H1 (cell line): ENCODE results near the gene SLC8B1. TPM values are rescaled to one million over a fixed set of nuclear protein-coding genes. Genes with fewer than 3 reads are reported as not detected.

Experiments
- CTCF ChIA-PET: fragments of 300-600 bp; sonication (Branson Sonifier 250); formaldehyde crosslinking; loops from one replicate; lab custom pipeline; 2021; ENCODE audit not compliant: partially characterized antibody; lab: Charles Lee
- POLR2A ChIA-PET: fragments of 300-600 bp; sonication (Branson Sonifier 250); formaldehyde crosslinking; loops from one replicate; lab custom pipeline; 2021; ENCODE audit warnings: inconsistent platforms; ENCODE audit not compliant: partially characterized antibody; lab: Charles Lee
- DNase-seq, 2 experiments: peaks; one replicate each; pipeline versions ENCODE4 v3.0.0 to v3.0.0-alpha.2; 2010 to 2022; ENCODE audit warnings: low spot score in 2 of 2, low read depth in 1 of 2, mixed read lengths in 1 of 2
- FAIRE-seq: peaks from 2 replicates; lab custom pipeline; 2011; peaks lifted over from hg19 to GRCh38; lab: Jason Lieb, UNC
- H2AFZ ChIP-seq: 2 replicates; pipeline ENCODE4 v1.8.1; 2012; ENCODE audit warnings: low read length, inconsistent platforms
- H2AK5ac ChIP-seq: 2 replicates; pipeline ENCODE4 v1.6.1; 2013; ENCODE audit warnings: low read depth, low read length
- H2BK120ac ChIP-seq: replicated peaks from 2 replicates; pipeline ENCODE3; 2013; ENCODE audit warnings: low read depth, low read length, inconsistent platforms
- H2BK12ac ChIP-seq: 2 replicates; pipeline ENCODE4 v1.6.1; 2013; ENCODE audit warnings: low read depth, low read length
- H2BK15ac ChIP-seq: 2 replicates; pipeline ENCODE4 v1.6.1; 2013; ENCODE audit warnings: low read length
- H2BK20ac ChIP-seq: 2 replicates; pipeline ENCODE4 v1.6.1; 2013; ENCODE audit warnings: low read length
- H2BK5ac ChIP-seq: 2 replicates; pipeline ENCODE4 v1.6.1; 2013; ENCODE audit warnings: low read depth, low read length
- H3K14ac ChIP-seq: 2 replicates; pipeline ENCODE4 v1.6.1; 2013; ENCODE audit warnings: inconsistent platforms; ENCODE audit not compliant: insufficient read length
- H3K18ac ChIP-seq: 2 replicates; pipeline ENCODE4 v1.6.1; 2013; ENCODE audit warnings: low read length; ENCODE audit errors: extremely low read depth
- H3K23ac ChIP-seq: 2 replicates; pipeline ENCODE4 v1.6.1; 2013; ENCODE audit warnings: inconsistent platforms; ENCODE audit not compliant: insufficient read length
- H3K23me2 ChIP-seq: 2 replicates; pipeline ENCODE4 v1.6.1; 2013; ENCODE audit warnings: low read depth, low read length
- H3K27ac ChIP-seq: 2 replicates; pipeline ENCODE4 v1.6.1; 2011; ENCODE audit warnings: low read depth, low read length, inconsistent platforms
- H3K27me3 ChIP-seq, 4 experiments: replicated peaks in 1 of 4; 1 replicate in 1 of 4; 2 replicates in 3 of 4; pipeline versions ENCODE4 v1.6.1 to v1.8.1; 2011 to 2013; ENCODE audit warnings: low read length in 3 of 4, mild to moderate bottlenecking in 3 of 4, inconsistent platforms in 2 of 4, mixed read lengths in 2 of 4, moderate library complexity in 1 of 4; ENCODE audit not compliant: control insufficient read depth in 3 of 4, insufficient read depth in 3 of 4; ENCODE audit errors: extremely low read depth in 1 of 4
- H3K36me3 ChIP-seq, 4 experiments: 2 replicates each; pipeline versions ENCODE4 v1.6.1 to v1.8.1; 2011 to 2013; ENCODE audit warnings: mild to moderate bottlenecking in 4 of 4, low read length in 3 of 4, moderate library complexity in 2 of 4, control low read depth in 1 of 4, inconsistent platforms in 1 of 4; ENCODE audit not compliant: insufficient read depth in 4 of 4, control insufficient read depth in 2 of 4
- H3K4ac ChIP-seq: replicated peaks from 2 replicates; pipeline ENCODE3; 2013; ENCODE audit warnings: low read length, low read depth, mixed read lengths, inconsistent platforms; ENCODE audit not compliant: insufficient read length
- H3K4me1 ChIP-seq, 4 experiments: replicated peaks in 1 of 4; 1 replicate in 1 of 4; 2 replicates in 3 of 4; pipeline versions ENCODE4 v1.6.1 to v1.8.1; 2011 to 2013; ENCODE audit warnings: low read length in 3 of 4, inconsistent platforms in 2 of 4, mixed read lengths in 1 of 4; ENCODE audit not compliant: insufficient read depth in 4 of 4, control insufficient read depth in 3 of 4
- H3K4me2 ChIP-seq, 2 experiments: 2 replicates each; pipeline versions ENCODE4 v1.6.1 to v1.8.1; 2011 to 2013; ENCODE audit warnings: low read depth in 2 of 2, low read length in 2 of 2, control low read depth in 1 of 2, inconsistent platforms in 1 of 2, mild to moderate bottlenecking in 1 of 2; ENCODE audit not compliant: insufficient read depth in 1 of 2
- H3K4me3 ChIP-seq, 4 experiments: fragments of 200-600, 300-600 bp in 1 of 4; sonication (generic), shearing (Covaris generic), sonication (Bioruptor Twin) in 1 of 4; 2 replicates each; pipeline versions ENCODE4 v1.5.1 to v1.8.1; 2011 to 2016; ENCODE audit warnings: low read length in 4 of 4, low read depth in 3 of 4, control low read depth in 2 of 4, inconsistent platforms in 2 of 4, mild to moderate bottlenecking in 2 of 4, mixed read lengths in 1 of 4, moderate library complexity in 1 of 4; ENCODE audit not compliant: insufficient read depth in 2 of 4; ENCODE audit errors: extremely low read depth in 1 of 4
- H3K56ac ChIP-seq: replicated peaks from 2 replicates; pipeline ENCODE3; 2013; ENCODE audit warnings: low read depth, mild to moderate bottlenecking, mixed read lengths, low read length, inconsistent platforms; ENCODE audit not compliant: insufficient read length
- H3K79me1 ChIP-seq: 2 replicates; pipeline ENCODE4 v1.6.1; 2013; ENCODE audit warnings: low read depth, low read length, control low read depth
- H3K79me2 ChIP-seq, 2 experiments: 2 replicates each; pipeline versions ENCODE4 v1.6.1 to v1.8.1; 2012 to 2013; ENCODE audit warnings: low read length in 2 of 2, mild to moderate bottlenecking in 2 of 2, inconsistent platforms in 1 of 2; ENCODE audit not compliant: insufficient read depth in 2 of 2, control insufficient read depth in 1 of 2
- H3K9ac ChIP-seq, 4 experiments: replicated peaks in 1 of 4; 1 replicate in 1 of 4; 2 replicates in 3 of 4; pipeline versions ENCODE4 v1.6.1 to v1.8.1; 2011 to 2013; ENCODE audit warnings: low read depth in 3 of 4, low read length in 3 of 4, control low read depth in 2 of 4, mild to moderate bottlenecking in 2 of 4, moderate library complexity in 2 of 4, inconsistent platforms in 1 of 4; ENCODE audit errors: extremely low read depth in 1 of 4
- H3K9me3 ChIP-seq, 2 experiments: 2 replicates each; pipeline versions ENCODE4 v1.6.1 to v1.8.1; 2012 to 2013; ENCODE audit warnings: mild to moderate bottlenecking in 2 of 2, moderate library complexity in 2 of 2, control low read depth in 1 of 2, inconsistent platforms in 1 of 2, low read depth in 1 of 2, low read length in 1 of 2, mixed read lengths in 1 of 2; ENCODE audit not compliant: insufficient read depth in 2 of 2
- H4K20me1 ChIP-seq, 2 experiments: replicated peaks in 1 of 2; 2 replicates each; pipeline versions ENCODE3 to v1.8.1; 2011 to 2013; ENCODE audit warnings: inconsistent platforms in 2 of 2, low read length in 2 of 2, mild to moderate bottlenecking in 1 of 2; ENCODE audit not compliant: insufficient read depth in 2 of 2, control insufficient read depth in 1 of 2
- H4K5ac ChIP-seq: 2 replicates; pipeline ENCODE4 v1.6.1; 2013; ENCODE audit warnings: low read length, low read depth, mixed read lengths, inconsistent platforms; ENCODE audit not compliant: insufficient read length
- H4K8ac ChIP-seq: 2 replicates; pipeline ENCODE4 v1.8.0; 2013; ENCODE audit warnings: mild to moderate bottlenecking, moderate library complexity, low read length, inconsistent platforms; ENCODE audit not compliant: insufficient read depth; ENCODE audit errors: extremely low read depth
- H4K91ac ChIP-seq: replicated peaks from 2 replicates; pipeline ENCODE3; 2013; ENCODE audit warnings: low read length, mixed read lengths, inconsistent platforms; ENCODE audit not compliant: insufficient read length
- FOSL1 ChIP-seq: IDR thresholded peaks from 2 replicates; pipeline ENCODE4 v1.6.1; 2011; ENCODE audit warnings: mild to moderate bottlenecking, low read depth, low read length, moderate library complexity; ENCODE audit not compliant: insufficient read depth
- JUND ChIP-seq: IDR thresholded peaks from 2 replicates; pipeline ENCODE4 v1.6.1; 2011; ENCODE audit warnings: mild to moderate bottlenecking, improper control_type of control experiment, low read length
- WGBS, 2 experiments: shearing (Covaris generic) in 1 of 2; methylation state at CpG; one replicate each; pipeline versions ENCODE4 v1.1.6 to v1.1.7; 2013 to 2015; ENCODE audit warnings: low lambda C conversion rate in 2 of 2, mixed read lengths in 2 of 2, inconsistent platforms in 1 of 2, low coverage in 1 of 2, missing lambda C conversion rate in 1 of 2; ENCODE audit not compliant: insufficient replicate concordance in 2 of 2, insufficient coverage in 1 of 2, insufficient read length in 1 of 2; ENCODE audit errors: extremely low coverage in 1 of 2, missing lambda C conversion rate in 1 of 2; 5-methylcytosine and 5-hydroxymethylcytosine counted together
- polyA plus RNA-seq, 7 experiments: library from polyadenylated mRNA; depleted of rRNA in 3 of 7; stranded (reverse) in 5 of 7; unstranded in 2 of 7; fragments of >200 nt in 5 of 7; fragments of 200-250 nt in 2 of 7; gene quantifications; 1 replicate in 5 of 7; 2 replicates in 1 of 7; 4 replicates in 1 of 7; pipeline versions ENCODE4 v1.2.1 to v1.2.3, GENCODE V29; 2011 to 2013; ENCODE audit warnings: missing spikeins in 2 of 7, mixed read lengths in 2 of 7
- total RNA-seq: library from RNA; stranded (reverse); fragmentation: NEBNext Ultra II Directional; extraction: Animal tissue kit (Norgen Biotek cat#: 25700); gene quantifications from 2 replicates; pipeline ENCODE4 v1.2.1, GENCODE V29; 2021

The SLC8B1 gene
- total and polyA plus RNA-seq, 2 of the 8 experiments (the other 6 are each of a cell fraction or from before 2014, with no cell fraction given), result 11.2 to 19.1 TPM

GRCh38 chr12:113290506-113290905, 44.4 kb downstream of the SLC8B1 start:
- Histone ChIP-seq H2BK120ac (no peak overlapping the region), H3K56ac (no peak overlapping the region), H3K4me1 (no peaks in the 10 kb centered on the region), H3K36me3 (peaks cover 0 to 3% (median 0%) of the 10 kb centered on the region in 4 experiments; a peak in 2 of 8 replicates), H2BK15ac (no peak overlapping the region), H4K8ac (no peak overlapping the region), H3K23me2 (no peaks in the 10 kb centered on the region), H4K5ac (no peak overlapping the region), H3K79me1 (no peaks in the 10 kb centered on the region), H2BK20ac (no peak overlapping the region), H2AFZ (no peak overlapping the region), H3K23ac (no peak overlapping the region), H3K27me3 (no peaks in the 10 kb centered on the region), H3K9me3 (no peaks in the 10 kb centered on the region), H4K20me1 (no peaks in the 10 kb centered on the region), H3K27ac (no peak overlapping the region), H3K14ac (no peak overlapping the region), H2BK12ac (no peak overlapping the region), H3K79me2 (no peaks in the 10 kb centered on the region), H2AK5ac (no peak overlapping the region), H3K4me2 (no peak overlapping the region), H4K91ac (no peak overlapping the region), H2BK5ac (no peak overlapping the region), H3K18ac (no peak overlapping the region), H3K4me3 (no peak overlapping the region), H3K4ac (no peak overlapping the region), H3K9ac (no peak overlapping the region)
- FAIRE-seq (no peak), DNase-seq (no peak)
- POLR2A ChIA-PET, result interaction anchor here (1.0 to 3.9 kb wide), 4 partner anchors 7 to 114 kb away, joined by 3 to 20 read pairs (median 3); no protein-coding TSS in a partner anchor
- CTCF ChIA-PET, result interaction anchor here (1.2 kb wide), 2 partner anchors 14 to 135 kb away, joined by 4 to 5 read pairs; no protein-coding TSS in a partner anchor
- 91% methylated on average over 5 of the region's 5 CpGs; no CpG with 5 or more reads in 1 of the 2 experiments for WGBS, 2 experiments
- TF ChIP-seq FOSL1 (no peak), JUND (no peak)
